IMR-90 (cell line): Measurements from ENCODE around the gene PMM2. TPM values are rescaled to one million over a fixed set of nuclear protein-coding genes. Genes with fewer than 3 reads are reported as not detected.

Experiments
- ELK1 ChIP-seq: fragments of 150-350 bp; IDR thresholded peaks from 2 replicates; pipeline ENCODE4 v1.6.1; 2016; ENCODE audit warnings: low read depth, mild to moderate bottlenecking, low read length, moderate library complexity, borderline replicate concordance
- MAZ ChIP-seq: IDR thresholded peaks from 2 replicates; pipeline ENCODE4 v1.6.1; 2012; ENCODE audit warnings: low read depth, mild to moderate bottlenecking, low read length, improper control_type of control experiment, moderate library complexity, borderline replicate concordance
- polyA plus RNA-seq, 3 experiments: library from polyadenylated mRNA; depleted of rRNA; stranded (reverse); fragments of >200 nt; gene quantifications; 2 replicates each; pipeline ENCODE4 v1.2.3, GENCODE V29; 2012; ENCODE audit warnings: low replicate concordance in 1 of 3
- total RNA-seq: library from RNA; depleted of rRNA; stranded (reverse); fragments of >200 nt; gene quantifications from 2 replicates; pipeline ENCODE4 v1.2.3, GENCODE V29; 2012

Gene PMM2
- total and polyA plus RNA-seq, 2 of the 4 experiments (the other 2 are of a cell fraction), result 25.8 to 38.9 TPM

GRCh38 chr16:8887952-8888560, 90.4 kb downstream of the PMM2 start (continued):
- TF ChIP-seq ELK1 (no peak), MAZ (no peak)
